Prostate gland (tissue), 2 donors: ENCODE data around the gene CPS1.

ENCODE experiments used
- CTCF ChIP-seq, 4 experiments: fragments of 200-600 bp in 2 of 4; fragments of 450-650 bp in 2 of 4; sonication (generic) in 2 of 4; IDR thresholded peaks; 1 replicate in 3 of 4; 2 replicates in 1 of 4; pipeline ENCODE4 v1.5.1; 2016 to 2019; ENCODE audit warnings: antibody characterized with exemption in 4 of 4, mild to moderate bottlenecking in 2 of 4, moderate library complexity in 2 of 4
- POLR2A ChIP-seq: fragments of 450-650 bp; IDR thresholded peaks from one replicate; pipeline ENCODE4 v1.6.1; 2016; ENCODE audit warnings: antibody characterized with exemption, mild to moderate bottlenecking
- POLR2AphosphoS5 ChIP-seq: sonication (generic); formaldehyde crosslinking; IDR thresholded peaks from one replicate; pipeline ENCODE4 v1.6.1; 2017; ENCODE audit warnings: antibody characterized with exemption

DNA sequence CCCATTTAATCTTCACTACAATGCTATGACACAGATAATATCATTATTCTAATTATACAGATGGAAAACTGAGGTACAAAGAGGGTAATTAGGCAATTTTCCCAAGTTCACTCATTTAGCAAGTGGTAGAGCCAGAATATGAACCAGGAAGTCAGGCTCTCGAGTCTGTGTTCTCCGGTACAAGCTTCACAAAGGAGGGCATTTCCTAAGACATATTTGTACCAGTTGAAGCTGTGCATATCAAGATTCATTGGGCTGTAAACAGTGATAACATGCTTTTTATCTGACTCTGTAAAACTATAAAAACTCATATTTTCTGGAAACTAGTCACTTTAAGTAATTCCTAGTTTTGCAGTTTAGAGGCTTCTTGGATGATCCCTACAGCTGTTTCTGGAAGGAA, 23.0 kb upstream of the CPS1 start:
- TF ChIP-seq CTCF (IDR thresholded peaks at IDR 0.05) (no peak), POLR2A (no peak), POLR2AphosphoS5 (no peak)
